HG03039 (cell line): ENCODE data around the gene NOSIP.
A peak's percentile ranks its signal among the peaks of the same experiment; 100 is the strongest.
"Not testable (repeated sequence)": the region's sequence is repeated elsewhere in the genome, so short reads cannot be mapped to it uniquely, and the experiment has no call there.

Experiments used
- ATAC-seq: cut with Tn5 transposase; IDR thresholded peaks from one replicate; pipeline ENCODE4 v1.9.1; 2021; ENCODE audit warnings: mild to moderate bottlenecking, moderate library complexity; ENCODE audit not compliant: unreplicated experiment

Gene NOSIP, protein sequence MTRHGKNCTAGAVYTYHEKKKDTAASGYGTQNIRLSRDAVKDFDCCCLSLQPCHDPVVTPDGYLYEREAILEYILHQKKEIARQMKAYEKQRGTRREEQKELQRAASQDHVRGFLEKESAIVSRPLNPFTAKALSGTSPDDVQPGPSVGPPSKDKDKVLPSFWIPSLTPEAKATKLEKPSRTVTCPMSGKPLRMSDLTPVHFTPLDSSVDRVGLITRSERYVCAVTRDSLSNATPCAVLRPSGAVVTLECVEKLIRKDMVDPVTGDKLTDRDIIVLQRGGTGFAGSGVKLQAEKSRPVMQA

GRCh38 chr19:49580264-49581006 lies at the start of gene NOSIP:
Gene NOSIP, minus strand, starts transcription at chr19:49580556. Its CDS starts 19,865 bp downstream, at chr19:49560691.
- ATAC-seq, result peak; percentile 83

GRCh38 chr19:49629659-49630058 lies 49.3 kb upstream of the NOSIP start:
- no peak for ATAC-seq

DNA sequence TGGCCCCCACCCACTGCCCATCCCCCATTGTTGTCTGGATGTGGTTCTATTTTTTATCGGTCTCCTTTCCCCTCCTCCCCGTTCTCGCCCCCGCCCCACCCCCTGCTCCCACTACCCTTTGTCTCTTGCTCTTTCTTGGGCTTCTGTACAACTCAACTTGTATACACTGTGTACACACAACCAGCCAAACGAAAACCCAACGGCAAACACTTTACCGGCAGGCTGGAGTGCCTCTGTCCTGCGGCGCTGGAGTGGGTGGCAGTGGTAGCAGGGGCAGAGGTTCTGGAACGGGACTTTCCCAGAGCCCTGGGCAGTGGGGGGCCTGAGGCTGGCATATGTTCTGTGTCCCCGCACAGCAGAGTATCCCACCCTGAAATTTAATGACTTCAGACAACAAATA lies 45.9 kb upstream of the NOSIP start:
- no peak for ATAC-seq

GRCh38 chr19:49624967-49625910 lies 44.9 kb upstream of the NOSIP start:
- ATAC-seq, result no peak

GRCh38 chr19:49617860-49618259 lies 37.5 kb upstream of the NOSIP start:
- ATAC-seq, result not testable (repeated sequence)

DNA sequence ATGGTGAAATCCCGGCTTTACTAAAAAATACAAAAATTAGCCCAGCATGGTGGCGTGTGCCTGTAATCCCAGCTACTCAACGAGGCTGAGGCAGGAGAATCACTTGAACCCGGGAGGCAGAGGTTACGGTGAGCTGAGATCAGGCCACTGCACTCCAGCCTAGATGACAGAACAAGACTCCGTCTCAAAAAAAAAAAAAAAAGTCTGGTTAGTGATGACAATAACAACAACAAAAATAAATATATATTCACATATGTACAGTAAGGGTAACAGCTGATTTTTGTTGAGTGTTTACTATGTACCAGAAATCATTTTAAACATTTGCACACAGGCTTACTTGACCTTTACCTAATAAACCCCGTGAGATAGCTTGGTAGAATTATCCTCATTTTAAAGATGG lies 36.6 kb upstream of the NOSIP start:
- no peak for ATAC-seq

DNA sequence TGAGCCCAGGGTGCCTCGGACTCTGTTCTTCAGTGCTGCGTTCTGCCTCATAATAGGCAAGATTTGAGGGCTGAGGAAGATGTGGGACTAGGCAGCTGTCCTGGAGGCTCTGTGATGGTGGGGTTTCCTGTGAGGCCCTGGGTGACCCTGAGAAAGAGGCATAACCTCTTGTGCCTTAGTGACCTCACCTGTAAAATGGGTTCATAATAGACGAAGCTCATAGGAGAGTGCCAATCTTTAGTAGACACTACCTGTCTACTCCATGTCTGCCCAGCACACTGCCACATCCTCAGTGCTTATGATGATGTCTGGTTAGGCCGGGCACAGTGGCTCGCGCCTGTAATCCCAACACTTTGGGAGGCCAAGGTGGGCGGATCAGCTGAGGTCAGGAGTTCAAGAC lies 36.2 kb upstream of the NOSIP start:
- ATAC-seq, result no peak

- ATAC-seq, result no peak
Measured at GRCh38 chr19:49615861-49616260, 35.5 kb upstream of the NOSIP start.

DNA sequence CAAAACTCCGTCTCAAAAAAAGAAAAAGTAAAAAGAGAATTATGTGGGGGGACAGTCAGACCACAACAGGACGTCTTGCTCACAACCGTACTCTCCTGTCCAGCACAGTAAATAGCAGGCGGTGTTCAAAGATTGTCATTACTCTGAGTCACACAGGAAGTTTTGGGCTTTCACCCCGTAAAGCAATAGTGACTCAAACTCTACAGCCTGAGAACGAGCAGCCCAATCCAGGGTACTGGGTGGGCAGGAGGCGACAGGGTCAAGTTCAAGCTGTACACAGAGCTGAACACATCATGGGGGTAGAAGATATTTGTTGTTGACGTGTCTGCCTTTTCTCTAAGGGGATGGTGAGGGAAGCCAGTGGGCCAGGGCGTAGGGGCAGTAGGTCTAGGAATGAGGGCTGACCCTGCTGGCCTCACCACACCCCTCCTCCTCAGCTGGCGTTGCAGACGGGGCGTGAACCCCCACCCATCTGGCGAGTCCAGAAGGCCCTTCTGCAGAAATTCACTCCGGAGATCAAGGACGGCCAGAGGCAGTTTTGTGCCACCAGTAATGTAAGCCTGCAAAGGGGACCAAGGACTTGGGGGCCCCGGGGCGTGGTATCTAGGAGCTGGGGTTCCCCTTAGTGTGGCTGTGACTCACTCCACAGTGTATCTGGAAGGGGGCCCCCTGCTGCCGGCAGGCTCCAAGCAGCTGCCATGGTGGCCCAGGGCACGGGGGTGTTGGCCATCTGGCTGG lies 33.9 kb upstream of the NOSIP start:
- no peak for ATAC-seq

- no peak for ATAC-seq
Measured at GRCh38 chr19:49613374-49613773, 33.0 kb upstream of the NOSIP start.

DNA sequence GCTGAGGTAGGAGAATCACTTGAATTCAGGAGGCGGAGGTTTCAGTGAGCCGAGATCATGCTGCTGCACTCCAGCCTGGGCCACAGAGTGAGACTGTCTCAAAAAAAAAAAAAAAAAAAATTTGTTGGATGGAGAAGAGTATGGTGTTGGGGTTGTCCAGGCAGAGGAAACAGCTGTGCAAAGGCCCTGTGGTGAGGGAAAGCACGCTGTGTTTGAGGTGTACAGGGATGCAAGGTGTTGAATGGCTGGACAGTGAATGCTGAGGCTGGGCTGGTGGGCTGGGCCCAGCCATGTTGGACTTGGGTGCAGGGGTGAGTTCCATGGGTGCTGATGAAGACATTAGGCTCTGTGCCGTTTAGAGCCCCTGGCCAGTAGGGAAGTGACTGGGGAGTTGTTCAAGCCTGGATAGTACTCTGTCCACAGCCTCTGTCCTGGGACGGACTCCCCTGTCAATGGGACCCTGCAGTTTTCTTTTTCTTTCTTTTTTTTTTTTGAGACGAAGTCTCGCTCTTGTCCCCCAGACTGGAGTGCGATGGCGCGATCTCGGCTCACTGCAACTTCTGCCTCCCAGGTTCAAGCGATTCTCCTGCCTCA lies 29.2 kb upstream of the NOSIP start:
- ATAC-seq, result no peak

GRCh38 chr19:49605605-49606004 lies 25.2 kb upstream of the NOSIP start:
- ATAC-seq, result no peak

DNA sequence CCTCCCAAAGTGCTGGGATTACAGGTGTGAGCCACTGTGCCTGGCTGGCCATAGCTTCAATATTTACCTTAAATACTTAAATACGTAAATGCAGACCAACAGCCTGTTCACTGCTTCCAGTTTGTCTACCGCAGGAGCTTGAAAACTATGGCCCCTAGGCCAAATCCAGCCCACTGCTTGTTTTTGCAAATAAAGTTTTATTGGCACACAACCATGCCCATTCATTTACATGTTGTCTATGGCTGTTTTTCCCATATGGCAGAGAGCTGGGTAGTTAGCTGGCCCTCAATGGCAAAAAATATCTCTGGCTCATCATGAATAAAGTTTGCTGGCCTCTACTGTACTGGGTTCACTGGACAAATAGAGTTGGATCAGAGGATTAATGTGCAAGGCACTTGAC lies 22.4 kb upstream of the NOSIP start:
- no peak for ATAC-seq

DNA sequence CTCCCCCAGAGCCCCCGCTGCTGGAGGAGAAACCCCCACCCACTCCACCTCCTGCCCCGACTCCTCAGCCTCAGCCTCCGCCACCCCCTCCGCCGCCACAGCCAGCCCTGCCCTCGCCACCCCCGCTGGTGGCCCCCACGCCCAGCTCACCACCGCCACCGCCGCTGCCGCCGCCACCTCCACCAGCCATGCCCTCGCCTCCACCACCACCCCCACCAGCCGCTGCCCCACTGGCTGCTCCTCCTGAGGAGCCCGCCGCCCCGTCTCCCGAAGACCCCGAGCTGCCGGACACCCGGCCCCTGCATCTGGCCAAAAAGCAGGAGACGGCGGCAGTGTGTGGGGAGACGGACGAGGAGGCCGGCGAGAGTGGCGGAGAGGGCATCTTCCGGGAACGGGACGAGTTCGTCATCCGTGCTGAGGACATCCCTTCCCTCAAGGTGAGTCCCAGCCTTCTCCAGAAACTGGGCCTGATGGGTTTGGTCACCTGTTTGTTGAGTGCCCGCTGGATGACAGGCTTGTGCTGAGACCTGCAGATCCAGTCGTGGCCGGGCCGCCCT lies 21.2 kb upstream of the NOSIP start:
- no peak for ATAC-seq

GRCh38 chr19:49599378-49600295 lies 19.3 kb upstream of the NOSIP start:
- no peak for ATAC-seq

GRCh38 chr19:49597703-49597974 lies 17.3 kb upstream of the NOSIP start:
- ATAC-seq, result no peak

DNA sequence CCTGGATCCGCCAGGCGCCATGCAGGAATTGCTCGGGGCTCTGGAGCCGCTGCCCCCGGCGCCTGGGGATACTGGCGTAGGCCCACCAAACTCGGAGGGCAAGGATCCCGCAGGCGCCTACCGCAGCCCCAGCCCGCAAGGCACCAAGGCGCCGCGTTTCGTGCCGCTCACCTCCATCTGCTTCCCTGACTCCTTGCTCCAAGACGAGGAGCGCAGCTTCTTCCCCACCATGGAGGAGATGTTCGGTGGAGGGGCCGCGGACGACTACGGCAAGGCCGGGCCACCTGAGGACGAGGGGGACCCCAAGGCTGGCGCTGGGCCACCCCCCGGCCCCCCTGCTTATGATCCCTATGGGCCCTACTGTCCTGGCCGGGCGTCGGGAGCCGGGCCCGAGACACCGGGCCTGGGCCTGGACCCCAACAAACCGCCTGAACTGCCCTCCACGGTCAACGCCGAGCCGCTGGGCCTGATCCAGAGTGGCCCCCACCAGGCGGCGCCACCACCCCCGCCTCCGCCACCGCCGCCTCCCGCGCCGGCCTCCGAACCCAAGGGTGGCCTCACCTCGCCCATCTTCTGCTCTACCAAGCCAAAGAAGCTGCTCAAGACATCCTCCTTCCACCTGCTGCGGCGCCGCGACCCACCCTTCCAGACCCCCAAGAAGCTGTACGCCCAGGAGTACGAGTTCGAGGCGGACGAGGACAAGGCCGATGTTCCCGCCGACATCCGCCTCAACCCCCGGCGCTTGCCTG lies 16.8 kb upstream of the NOSIP start:
- no peak for ATAC-seq

DNA sequence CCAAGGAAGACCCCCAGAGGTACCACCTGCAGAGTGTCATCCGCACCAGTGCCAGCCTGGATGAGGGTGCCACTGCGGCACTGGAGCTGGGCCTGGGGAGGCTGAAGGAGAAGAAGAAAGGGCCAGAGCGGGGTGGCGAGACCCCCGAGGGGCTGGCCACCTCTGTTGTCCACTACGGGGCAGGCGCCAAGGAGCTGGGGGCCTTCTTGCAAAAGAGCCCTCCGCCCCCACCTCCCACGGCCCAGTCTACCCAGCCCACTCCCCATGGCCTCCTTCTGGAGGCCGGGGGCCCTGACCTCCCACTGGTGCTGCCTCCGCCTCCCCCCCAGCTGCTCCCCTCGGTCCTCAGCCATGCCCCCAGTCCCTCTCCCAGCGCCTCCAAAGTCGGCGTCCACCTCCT lies 16.1 kb upstream of the NOSIP start:
- ATAC-seq, result no peak
